Right kidney (tissue), 1 donor: ENCODE measurements around the gene GOT1.

Experiments
- DNase-seq: peaks from one replicate; pipeline ENCODE4 v3.0.0-alpha.2; 2016

The GOT1 gene

GRCh38 chr10:99396471-99396870, 34.0 kb downstream of the GOT1 start:
- DNase-seq, result no peak

GRCh38 chr10:99395750-99396445, 34.5 kb downstream of the GOT1 start:
- no peak for DNase-seq

GRCh38 chr10:99394761-99395386, 35.5 kb downstream of the GOT1 start:
- no peak for DNase-seq

- no peak for DNase-seq
These were observed 36.2 kb downstream of the GOT1 start for GRCh38 chr10:99394256-99394655.

- DNase-seq, result no peak
These were observed 36.7 kb downstream of the GOT1 start for GRCh38 chr10:99393683-99394082.

GRCh38 chr10:99393036-99393435, 37.4 kb downstream of the GOT1 start:
- DNase-seq, result no peak

- DNase-seq, result no peak
These were observed 39.1 kb downstream of the GOT1 start for GRCh38 chr10:99391346-99391745.

GRCh38 chr10:99389729-99390480, 40.5 kb downstream of the GOT1 start:
- no peak for DNase-seq

GRCh38 chr10:99387541-99387940, 42.9 kb downstream of the GOT1 start:
- no peak for DNase-seq

GRCh38 chr10:99387071-99387470, 43.4 kb downstream of the GOT1 start:
- DNase-seq, result no peak

GRCh38 chr10:99382176-99382575, 48.2 kb downstream of the GOT1 start:
- DNase-seq, result no peak

GRCh38 chr10:99375426-99375825, 55.0 kb downstream of the GOT1 start:
- no peak for DNase-seq

- DNase-seq, result no peak
These were observed 55.5 kb downstream of the GOT1 start for GRCh38 chr10:99374972-99375371.

- DNase-seq, result no peak
These were observed 55.9 kb downstream of the GOT1 start for GRCh38 chr10:99374526-99374925.

GRCh38 chr10:99372546-99373271, 57.7 kb downstream of the GOT1 start:
- DNase-seq, result no peak

- DNase-seq, result no peak
These were observed 59.4 kb downstream of the GOT1 start for GRCh38 chr10:99370993-99371392.

GRCh38 chr10:99369551-99369950, 60.9 kb downstream of the GOT1 start:
- DNase-seq, result no peak

- no peak for DNase-seq
These were observed 61.3 kb downstream of the GOT1 start for GRCh38 chr10:99369126-99369525.

GRCh38 chr10:99368646-99369045, 61.8 kb downstream of the GOT1 start:
- no peak for DNase-seq

GRCh38 chr10:99366666-99367065, 63.8 kb downstream of the GOT1 start:
- no peak for DNase-seq

GRCh38 chr10:99365736-99366135, 64.7 kb downstream of the GOT1 start:
- no peak for DNase-seq

GRCh38 chr10:99365311-99365710, 65.1 kb downstream of the GOT1 start:
- DNase-seq, result no peak

- no peak for DNase-seq
These were observed 66.3 kb downstream of the GOT1 start for GRCh38 chr10:99364125-99364524.
